ENCODE measurements around the gene ANKRD10.

ANKRD10 gene

GRCh38 chr13:110828705-110829104, 86.2 kb downstream of the ANKRD10 start:
- FAIRE-seq, result no peak
